ENCODE results near the gene CDK7.

The CDK7 gene

DNA sequence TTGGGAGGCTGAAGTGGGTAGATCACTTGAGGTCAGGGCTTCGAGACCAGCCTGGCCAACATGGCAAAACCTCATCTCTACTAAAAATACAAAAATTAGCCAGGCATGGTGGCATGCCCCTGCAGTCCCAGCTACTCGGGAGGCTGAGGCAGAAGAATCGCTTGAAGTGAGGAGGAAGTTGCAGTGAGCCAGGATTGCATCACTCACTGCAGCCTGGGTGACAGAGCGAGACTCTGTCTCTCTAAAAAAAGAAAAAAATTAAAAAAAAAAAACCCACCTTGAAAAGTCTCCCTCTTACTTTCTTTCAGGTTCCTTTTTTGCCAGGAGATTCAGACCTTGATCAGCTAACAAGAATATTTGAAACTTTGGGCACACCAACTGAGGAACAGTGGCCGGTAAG lies 34.2 kb downstream of the CDK7 start:
- TF ChIP-seq, protein P1, sequence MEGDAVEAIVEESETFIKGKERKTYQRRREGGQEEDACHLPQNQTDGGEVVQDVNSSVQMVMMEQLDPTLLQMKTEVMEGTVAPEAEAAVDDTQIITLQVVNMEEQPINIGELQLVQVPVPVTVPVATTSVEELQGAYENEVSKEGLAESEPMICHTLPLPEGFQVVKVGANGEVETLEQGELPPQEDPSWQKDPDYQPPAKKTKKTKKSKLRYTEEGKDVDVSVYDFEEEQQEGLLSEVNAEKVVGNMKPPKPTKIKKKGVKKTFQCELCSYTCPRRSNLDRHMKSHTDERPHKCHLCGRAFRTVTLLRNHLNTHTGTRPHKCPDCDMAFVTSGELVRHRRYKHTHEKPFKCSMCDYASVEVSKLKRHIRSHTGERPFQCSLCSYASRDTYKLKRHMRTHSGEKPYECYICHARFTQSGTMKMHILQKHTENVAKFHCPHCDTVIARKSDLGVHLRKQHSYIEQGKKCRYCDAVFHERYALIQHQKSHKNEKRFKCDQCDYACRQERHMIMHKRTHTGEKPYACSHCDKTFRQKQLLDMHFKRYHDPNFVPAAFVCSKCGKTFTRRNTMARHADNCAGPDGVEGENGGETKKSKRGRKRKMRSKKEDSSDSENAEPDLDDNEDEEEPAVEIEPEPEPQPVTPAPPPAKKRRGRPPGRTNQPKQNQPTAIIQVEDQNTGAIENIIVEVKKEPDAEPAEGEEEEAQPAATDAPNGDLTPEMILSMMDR (IDR thresholded peaks at IDR 0.05; ENCODE audit: insufficient read depth, low read length, missing control alignments), result no peak
- POLR2A ChIA-PET, result no interaction called here
- CTCF ChIA-PET, result no interaction called here
- DNase-seq (ENCODE audit: low read depth, low spot score), result no peak
- H3K4me3 ChIP-seq (ENCODE audit: low read depth, low read length), result no peak overlapping the region

DNA sequence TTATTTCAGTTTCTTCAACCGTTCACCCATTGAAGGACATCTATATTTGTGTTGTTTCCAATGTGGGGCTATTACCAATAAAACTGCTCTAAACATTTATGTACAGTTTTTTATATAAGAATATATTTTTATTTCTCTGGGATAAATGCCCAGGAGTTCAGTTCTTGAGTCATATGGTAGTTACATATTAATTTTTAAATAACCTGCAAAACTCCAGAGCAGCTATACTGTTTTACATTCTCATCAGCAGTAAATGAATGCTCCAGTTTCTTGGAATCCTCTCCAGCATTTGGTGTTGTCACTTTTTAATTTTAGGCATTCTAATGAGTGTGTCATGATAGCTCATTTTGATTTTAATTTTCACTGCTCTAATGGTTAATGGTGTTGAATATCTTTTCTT lies 36.2 kb downstream of the CDK7 start:
- DNase-seq (ENCODE audit: low read depth, low spot score), result no peak
- H3K4me3 ChIP-seq (ENCODE audit: low read depth, low read length), result no peak overlapping the region
- TF ChIP-seq, protein P1 (IDR thresholded peaks at IDR 0.05; ENCODE audit: insufficient read depth, low read length, missing control alignments), result no peak
- ChIA-PET POLR2A (no interaction called here), CTCF (interaction anchor here (0.7 to 1.1 kb wide), 4 partner anchors 12 to 28 kb away, joined by 3 to 4 read pairs (median 3); no protein-coding TSS in a partner anchor)

DNA sequence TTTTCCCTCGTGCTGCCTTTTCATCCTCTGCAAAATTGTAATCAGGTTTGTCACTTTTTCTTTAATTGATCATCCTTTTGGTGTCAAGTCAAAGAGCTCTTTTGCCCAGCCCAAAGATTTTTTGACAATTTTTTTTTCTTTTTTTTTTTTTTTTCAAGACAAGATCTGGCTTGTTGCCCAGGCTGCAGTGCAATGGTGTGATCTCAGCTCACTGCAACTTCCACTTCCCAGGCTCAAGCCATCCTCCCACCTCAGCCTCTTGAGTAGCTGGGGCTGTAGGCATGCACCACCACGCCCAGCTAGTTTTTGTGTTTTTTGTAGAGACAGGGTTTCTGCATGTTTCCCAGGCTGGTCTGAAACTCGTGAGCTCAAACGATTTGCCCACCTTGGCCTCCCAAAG lies 36.7 kb downstream of the CDK7 start:
- CTCF ChIA-PET, result interaction anchor here (0.7 to 1.1 kb wide), 5 partner anchors 13 to 64 kb away, joined by 3 to 4 read pairs (median 3); no protein-coding TSS in a partner anchor

DNA sequence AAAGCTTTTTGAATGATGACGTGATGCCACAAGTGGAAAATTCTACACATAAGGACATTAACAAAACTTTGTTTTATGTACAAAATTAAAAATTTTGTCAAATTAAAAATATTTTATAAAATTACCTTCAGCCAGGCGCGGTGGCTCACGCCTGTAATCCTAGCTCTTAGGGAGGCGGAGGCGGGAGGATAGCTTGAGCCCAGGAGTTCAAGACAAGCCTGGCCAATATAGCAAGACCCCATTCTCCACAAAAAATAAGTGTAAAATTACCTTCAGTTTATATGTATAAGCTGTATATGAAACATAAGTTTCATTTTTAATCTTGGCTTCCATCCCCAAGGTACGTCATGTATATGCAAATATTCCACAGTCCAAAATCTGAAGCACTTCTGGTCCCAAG lies 40.9 kb downstream of the CDK7 start:
- H3K4me3 ChIP-seq (ENCODE audit: low read depth, low read length), result no peak overlapping the region
- TF ChIP-seq, protein P1 (IDR thresholded peaks at IDR 0.05; ENCODE audit: insufficient read depth, low read length, missing control alignments), result no peak
- ChIA-PET POLR2A (no interaction called here), CTCF (interaction anchor here (1.5 kb wide), 1 partner anchor 182 kb away, joined by 6 read pairs; the partner anchor contains the start of gene SLC30A5)
- no peak for DNase-seq (ENCODE audit: low read depth, low spot score)

More for the DNA sequence above, 36.7 kb downstream of the CDK7 start:
- TF ChIP-seq, protein P1 (IDR thresholded peaks at IDR 0.05; ENCODE audit: insufficient read depth, low read length, missing control alignments), result no peak
- DNase-seq (ENCODE audit: low read depth, low spot score), result peak; percentile 12
- no peak overlapping the region for H3K4me3 ChIP-seq (ENCODE audit: low read depth, low read length)
- POLR2A ChIA-PET, result no interaction called here

DNA sequence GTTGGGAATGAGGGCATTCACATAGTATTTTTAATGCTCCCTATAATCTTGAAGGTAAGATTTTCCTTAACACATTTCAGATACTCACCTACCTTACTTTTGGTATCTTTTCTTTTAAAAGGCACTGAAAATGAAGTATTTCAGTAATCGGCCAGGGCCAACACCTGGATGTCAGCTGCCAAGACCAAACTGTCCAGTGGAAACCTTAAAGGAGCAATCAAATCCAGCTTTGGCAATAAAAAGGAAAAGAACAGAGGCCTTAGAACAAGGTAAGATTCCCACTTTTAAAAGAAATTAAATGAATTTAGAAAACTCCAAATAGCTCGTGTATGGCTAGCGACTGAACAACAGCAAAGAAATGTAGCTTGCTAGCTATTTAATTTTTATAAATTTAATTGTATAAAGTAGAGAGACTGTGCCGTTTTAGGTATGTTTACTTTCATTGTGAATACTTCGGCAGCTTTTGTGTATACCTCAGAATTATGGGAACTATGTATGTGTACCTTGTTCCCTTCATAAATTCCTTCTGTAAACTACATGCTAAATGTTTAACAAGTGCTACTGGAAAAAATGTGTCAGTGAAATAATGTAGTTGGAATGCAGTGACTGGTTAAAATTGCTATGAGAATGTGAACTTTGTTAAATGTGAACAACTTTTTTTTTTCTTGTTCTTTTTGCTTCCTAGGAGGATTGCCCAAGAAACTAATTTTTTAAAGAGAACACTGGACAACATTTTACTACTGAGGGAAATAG lies 41.9 kb downstream of the CDK7 start:
- no peak overlapping the region for H3K4me3 ChIP-seq (ENCODE audit: low read depth, low read length)
- TF ChIP-seq, protein P1 (IDR thresholded peaks at IDR 0.05; ENCODE audit: insufficient read depth, low read length, missing control alignments), result no peak
- ChIA-PET POLR2A (no interaction called here), CTCF (interaction anchor here (1.5 kb wide), 1 partner anchor 183 kb away, joined by 6 read pairs; the partner anchor contains the start of gene SLC30A5)
- peak; percentile 52 for DNase-seq (ENCODE audit: low read depth, low spot score)

DNA sequence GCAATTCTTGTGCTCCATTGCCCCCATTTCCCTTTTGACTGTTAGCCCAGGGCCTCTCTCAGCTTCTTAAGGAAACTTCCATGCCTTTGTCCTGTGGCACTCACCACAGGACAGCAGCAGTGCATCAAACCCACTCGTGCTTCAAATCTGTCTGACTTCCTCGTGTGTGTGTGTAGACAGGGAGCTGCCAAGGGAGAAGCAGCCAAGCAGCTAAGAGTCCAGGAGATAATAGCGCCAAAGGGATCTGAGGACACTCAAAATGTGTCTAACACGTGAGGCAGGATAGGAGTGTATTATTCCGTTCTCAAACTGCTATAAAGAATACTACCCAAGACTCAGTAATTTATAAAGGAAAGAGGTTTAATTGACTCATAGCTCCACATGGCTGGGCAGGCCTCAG lies 44.8 kb downstream of the CDK7 start:
- POLR2A ChIA-PET, result no interaction called here
- H3K4me3 ChIP-seq (ENCODE audit: low read depth, low read length), result no peak overlapping the region
- DNase-seq (ENCODE audit: low read depth, low spot score), result no peak
- CTCF ChIA-PET, result no interaction called here
- TF ChIP-seq, protein P1 (IDR thresholded peaks at IDR 0.05; ENCODE audit: insufficient read depth, low read length, missing control alignments), result no peak
